ENCODE measurements around the gene SLC27A1.
A peak's percentile ranks its signal among the peaks of the same experiment; 100 is the strongest.

The SLC27A1 gene

DNA sequence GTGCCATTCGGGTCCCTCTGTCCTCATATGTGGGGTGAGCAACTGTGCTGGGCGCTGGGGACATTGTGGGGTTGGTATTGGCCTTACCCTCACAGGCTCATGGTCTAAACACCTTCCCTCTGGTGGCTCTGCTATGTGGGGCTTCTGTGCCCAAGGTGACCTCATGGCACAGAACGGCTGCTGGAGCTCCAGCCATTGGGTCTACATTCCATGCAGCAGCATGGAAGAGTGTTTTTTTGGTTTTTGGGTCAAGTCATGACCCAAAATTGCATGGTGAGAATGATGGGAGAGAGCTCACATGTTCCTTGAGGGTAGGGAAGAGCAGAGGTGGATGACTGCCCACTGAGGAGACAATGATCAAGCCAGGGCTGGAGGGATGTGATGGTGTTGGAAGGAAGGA lies 58.3 kb downstream of the SLC27A1 start:
- no peak overlapping the region for H3K27ac ChIP-seq (ENCODE audit: low read length)
- H3K4me3 ChIP-seq (ENCODE audit: low read length in 2 of 2), result no peak overlapping the region
- no peak overlapping the region for H3K9ac ChIP-seq (ENCODE audit: low read length in 2 of 2)
- peaks cover 18 to 19% of the 10 kb centered on the region in 2 donors for H3K27me3 ChIP-seq (ENCODE audit: control insufficient read depth in 1 of 2, insufficient read depth in 2 of 2, low read length in 2 of 2)
- H3K4me1 ChIP-seq (ENCODE audit: control insufficient read depth, insufficient read depth, low read length), result peaks cover under 1% of the 10 kb centered on the region
- peaks cover 0 to 11% of the 10 kb centered on the region in 2 donors for H3K9me3 ChIP-seq (ENCODE audit: control insufficient read depth in 2 of 2, low read length in 2 of 2)
- no peaks in the 10 kb centered on the region for H3K36me3 ChIP-seq (ENCODE audit: control insufficient read depth in 2 of 2, insufficient read depth in 2 of 2, low read length in 2 of 2)

DNA sequence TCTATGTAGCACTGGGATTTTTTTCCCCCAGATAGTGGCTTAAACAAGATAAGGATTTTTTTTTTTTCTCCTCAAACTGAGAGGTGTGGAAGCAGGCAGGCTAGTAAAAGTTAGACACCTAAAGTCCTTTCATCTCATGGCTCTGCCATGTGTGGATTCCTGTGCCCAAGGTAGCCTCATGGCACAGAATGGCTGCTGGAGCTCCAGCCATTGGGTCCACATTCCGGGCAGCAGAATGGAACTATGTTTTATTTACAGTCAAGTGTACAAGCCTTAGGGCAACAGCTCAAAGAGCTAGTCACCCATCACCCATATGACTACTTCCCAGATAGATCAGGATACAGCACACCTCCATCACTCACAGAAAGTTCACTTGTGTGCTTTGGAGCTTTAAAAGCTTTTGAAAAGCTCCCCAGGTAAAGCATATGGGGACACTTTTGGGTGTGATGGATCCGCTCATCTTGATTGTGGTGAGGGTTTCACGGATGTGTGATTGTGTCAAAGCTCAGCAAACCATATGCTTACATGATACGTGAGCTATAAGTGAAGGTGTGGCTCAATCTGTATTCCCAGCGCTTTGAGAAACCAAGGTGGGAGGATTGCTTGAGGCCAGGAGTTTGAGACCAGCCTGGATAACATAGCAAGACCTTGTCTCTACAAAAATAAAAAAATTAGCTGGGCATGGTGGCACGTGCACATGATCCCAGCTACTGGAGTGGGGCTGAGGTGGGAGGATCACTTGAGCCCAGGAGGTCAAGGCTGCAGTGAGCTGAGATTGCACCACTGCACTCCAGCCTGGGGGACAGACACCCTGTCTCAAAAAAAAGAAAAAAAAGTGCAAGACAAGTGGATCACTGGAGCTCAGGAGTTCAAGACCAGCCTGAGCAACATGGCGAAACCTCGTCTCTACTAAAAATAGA lies 59.2 kb downstream of the SLC27A1 start:
- Histone ChIP-seq H3K4me1 (ENCODE audit: control insufficient read depth, insufficient read depth, low read length) (no peaks in the 10 kb centered on the region), H3K27ac (ENCODE audit: low read length) (no peak overlapping the region), H3K36me3 (ENCODE audit: control insufficient read depth in 2 of 2, insufficient read depth in 2 of 2, low read length in 2 of 2) (no peaks in the 10 kb centered on the region), H3K9me3 (ENCODE audit: control insufficient read depth in 2 of 2, low read length in 2 of 2) (peaks cover 0 to 10% of the 10 kb centered on the region in 2 donors), H3K9ac (ENCODE audit: low read length in 2 of 2) (no peak overlapping the region), H3K4me3 (ENCODE audit: low read length in 2 of 2) (no peak overlapping the region), H3K27me3 (ENCODE audit: control insufficient read depth in 1 of 2, insufficient read depth in 2 of 2, low read length in 2 of 2) (peaks cover 18 to 19% of the 10 kb centered on the region in 2 donors)

DNA sequence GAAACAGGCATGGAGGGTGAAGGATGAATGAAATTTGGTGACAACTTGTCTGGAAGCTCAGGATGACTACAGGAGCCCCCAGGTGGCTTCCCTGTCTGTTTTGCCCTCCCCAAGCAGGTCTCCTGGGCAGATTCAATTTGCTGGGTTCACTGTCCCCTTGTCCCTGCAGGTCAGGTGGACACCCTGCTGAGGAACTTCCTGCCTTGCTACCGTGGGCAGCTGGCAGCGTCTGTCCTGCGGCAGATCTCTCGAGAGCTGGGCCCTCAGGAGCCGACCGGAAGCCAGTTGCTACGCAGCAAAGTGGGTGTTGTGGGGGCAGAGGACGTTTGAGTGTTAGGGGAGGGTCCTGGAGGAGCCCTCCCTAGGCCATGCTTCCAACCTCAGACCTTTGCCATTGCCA lies 60.3 kb downstream of the SLC27A1 start:
- no peak overlapping the region for H3K4me3 ChIP-seq (ENCODE audit: low read length in 2 of 2)
- no peaks in the 10 kb centered on the region for H3K4me1 ChIP-seq (ENCODE audit: control insufficient read depth, insufficient read depth, low read length)
- peaks cover 11 to 17% of the 10 kb centered on the region in 2 donors for H3K27me3 ChIP-seq (ENCODE audit: control insufficient read depth in 1 of 2, insufficient read depth in 2 of 2, low read length in 2 of 2)
- H3K9ac ChIP-seq (ENCODE audit: low read length in 2 of 2), result no peak overlapping the region
- H3K36me3 ChIP-seq (ENCODE audit: control insufficient read depth in 2 of 2, insufficient read depth in 2 of 2, low read length in 2 of 2), result no peaks in the 10 kb centered on the region
- no peak overlapping the region for H3K27ac ChIP-seq (ENCODE audit: low read length)
- peaks cover 0 to 8% of the 10 kb centered on the region in 2 donors for H3K9me3 ChIP-seq (ENCODE audit: control insufficient read depth in 2 of 2, low read length in 2 of 2)

DNA sequence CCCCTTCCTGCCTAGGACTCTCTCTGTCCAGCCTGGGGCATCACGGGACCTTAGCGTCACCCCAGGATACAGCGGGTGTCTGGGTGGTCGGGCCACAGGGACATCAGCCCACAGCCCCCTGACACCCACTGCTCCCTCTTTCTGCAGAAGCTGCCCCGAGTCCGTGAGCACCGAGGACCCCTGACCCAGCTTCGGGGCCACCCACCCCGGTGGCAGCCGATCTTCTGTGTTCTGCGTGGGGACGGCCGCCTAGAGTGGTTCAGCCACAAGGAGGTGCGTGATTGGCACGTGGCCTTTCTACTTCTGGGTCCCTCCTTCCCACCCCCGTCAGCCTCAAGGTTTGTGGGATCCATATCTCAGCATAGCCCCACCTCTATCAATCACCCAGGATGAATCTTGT lies 61.8 kb downstream of the SLC27A1 start:
- Histone ChIP-seq H3K27me3 (ENCODE audit: control insufficient read depth in 1 of 2, insufficient read depth in 2 of 2, low read length in 2 of 2) (peaks cover 11 to 12% of the 10 kb centered on the region in 2 donors), H3K9ac (ENCODE audit: low read length in 2 of 2) (no peak overlapping the region), H3K4me3 (ENCODE audit: low read length in 2 of 2) (no peak overlapping the region), H3K27ac (ENCODE audit: low read length) (no peak overlapping the region), H3K36me3 (ENCODE audit: control insufficient read depth in 2 of 2, insufficient read depth in 2 of 2, low read length in 2 of 2) (no peaks in the 10 kb centered on the region), H3K9me3 (ENCODE audit: control insufficient read depth in 2 of 2, low read length in 2 of 2) (peaks cover 0 to 8% of the 10 kb centered on the region in 2 donors), H3K4me1 (ENCODE audit: control insufficient read depth, insufficient read depth, low read length) (no peaks in the 10 kb centered on the region)

DNA sequence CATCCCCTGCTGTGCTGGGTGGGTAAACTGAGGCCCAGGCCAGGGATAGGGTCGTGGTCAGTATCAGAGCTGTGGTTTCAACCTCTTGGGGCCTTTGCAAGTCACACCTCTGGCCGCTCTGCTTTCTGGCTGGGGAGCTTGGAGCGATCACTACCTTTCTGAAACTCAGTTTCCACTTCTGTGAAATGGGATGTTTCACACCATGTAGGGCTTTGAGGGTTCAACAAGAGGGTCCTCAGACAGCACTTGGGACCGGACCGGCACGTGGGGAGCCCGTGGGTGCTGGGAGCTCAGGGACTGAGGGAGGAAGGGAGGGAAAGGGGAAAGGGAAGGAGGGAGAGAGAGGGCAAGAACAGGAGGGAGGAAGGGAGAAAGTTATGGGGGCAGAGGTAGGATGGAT lies 62.2 kb downstream of the SLC27A1 start:
- Histone ChIP-seq H3K4me3 (ENCODE audit: low read length in 2 of 2) (no peak overlapping the region), H3K9me3 (ENCODE audit: control insufficient read depth in 2 of 2, low read length in 2 of 2) (peaks cover 0 to 8% of the 10 kb centered on the region in 2 donors), H3K9ac (ENCODE audit: low read length in 2 of 2) (no peak overlapping the region), H3K4me1 (ENCODE audit: control insufficient read depth, insufficient read depth, low read length) (no peaks in the 10 kb centered on the region), H3K27me3 (ENCODE audit: control insufficient read depth in 1 of 2, insufficient read depth in 2 of 2, low read length in 2 of 2) (peaks cover 11 to 12% of the 10 kb centered on the region in 2 donors), H3K36me3 (ENCODE audit: control insufficient read depth in 2 of 2, insufficient read depth in 2 of 2, low read length in 2 of 2) (no peaks in the 10 kb centered on the region), H3K27ac (ENCODE audit: low read length) (no peak overlapping the region)

DNA sequence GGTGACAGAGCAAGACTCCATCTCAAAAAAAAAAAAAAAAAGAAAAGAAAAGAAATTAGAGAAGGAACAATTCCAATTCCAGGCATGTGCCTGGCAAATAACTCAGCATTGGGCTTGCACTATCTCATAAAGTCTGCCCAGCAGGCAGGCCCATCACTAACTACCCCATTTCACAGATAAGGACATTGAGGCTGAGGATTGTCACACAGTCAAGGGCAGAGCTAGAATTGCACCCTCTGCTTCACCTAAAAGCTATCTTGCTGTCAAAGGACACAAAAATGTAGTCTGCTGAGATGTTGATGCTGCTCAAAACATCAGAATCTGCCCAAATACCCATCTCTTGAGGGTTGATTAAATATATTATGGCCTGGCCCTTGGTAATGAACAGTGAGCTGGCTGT lies 64.4 kb downstream of the SLC27A1 start:
- Histone ChIP-seq H3K9ac (ENCODE audit: low read length in 2 of 2) (no peak overlapping the region), H3K36me3 (ENCODE audit: control insufficient read depth in 2 of 2, insufficient read depth in 2 of 2, low read length in 2 of 2) (no peaks in the 10 kb centered on the region), H3K27me3 (ENCODE audit: control insufficient read depth in 1 of 2, insufficient read depth in 2 of 2, low read length in 2 of 2) (peaks cover 0 to 4% of the 10 kb centered on the region in 2 donors), H3K27ac (ENCODE audit: low read length) (no peak overlapping the region), H3K9me3 (ENCODE audit: control insufficient read depth in 2 of 2, low read length in 2 of 2) (no peaks in the 10 kb centered on the region), H3K4me3 (ENCODE audit: low read length in 2 of 2) (no peak overlapping the region), H3K4me1 (ENCODE audit: control insufficient read depth, insufficient read depth, low read length) (peaks cover 12% of the 10 kb centered on the region)

DNA sequence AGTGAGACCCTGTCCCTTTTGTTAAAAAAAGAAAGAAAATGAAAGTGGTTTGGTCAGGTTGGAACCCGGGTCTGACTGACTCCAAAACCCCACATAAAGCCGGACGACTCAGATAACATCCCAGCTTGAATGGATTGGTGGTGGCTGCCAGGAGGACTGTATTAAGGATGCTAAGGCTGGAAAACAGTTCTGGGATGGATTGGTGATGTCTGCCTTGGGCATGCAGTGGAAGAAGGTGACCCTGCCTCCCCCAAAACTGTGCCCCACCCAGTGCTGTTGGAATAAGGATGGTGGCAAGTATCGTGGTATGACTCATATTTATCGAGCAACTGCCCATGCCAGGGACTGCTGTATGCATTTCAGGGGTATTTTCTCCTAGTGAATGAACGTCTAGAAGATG lies 66.6 kb downstream of the SLC27A1 start:
- Histone ChIP-seq H3K27me3 (ENCODE audit: control insufficient read depth in 1 of 2, insufficient read depth in 2 of 2, low read length in 2 of 2) (no peaks in the 10 kb centered on the region), H3K4me1 (ENCODE audit: control insufficient read depth, insufficient read depth, low read length) (peaks cover 12% of the 10 kb centered on the region), H3K9ac (ENCODE audit: low read length in 2 of 2) (no peak overlapping the region), H3K27ac (ENCODE audit: low read length) (no peak overlapping the region), H3K4me3 (ENCODE audit: low read length in 2 of 2) (no peak overlapping the region), H3K36me3 (ENCODE audit: control insufficient read depth in 2 of 2, insufficient read depth in 2 of 2, low read length in 2 of 2) (no peaks in the 10 kb centered on the region), H3K9me3 (ENCODE audit: control insufficient read depth in 2 of 2, low read length in 2 of 2) (peaks cover 0 to 3% of the 10 kb centered on the region in 2 donors)

DNA sequence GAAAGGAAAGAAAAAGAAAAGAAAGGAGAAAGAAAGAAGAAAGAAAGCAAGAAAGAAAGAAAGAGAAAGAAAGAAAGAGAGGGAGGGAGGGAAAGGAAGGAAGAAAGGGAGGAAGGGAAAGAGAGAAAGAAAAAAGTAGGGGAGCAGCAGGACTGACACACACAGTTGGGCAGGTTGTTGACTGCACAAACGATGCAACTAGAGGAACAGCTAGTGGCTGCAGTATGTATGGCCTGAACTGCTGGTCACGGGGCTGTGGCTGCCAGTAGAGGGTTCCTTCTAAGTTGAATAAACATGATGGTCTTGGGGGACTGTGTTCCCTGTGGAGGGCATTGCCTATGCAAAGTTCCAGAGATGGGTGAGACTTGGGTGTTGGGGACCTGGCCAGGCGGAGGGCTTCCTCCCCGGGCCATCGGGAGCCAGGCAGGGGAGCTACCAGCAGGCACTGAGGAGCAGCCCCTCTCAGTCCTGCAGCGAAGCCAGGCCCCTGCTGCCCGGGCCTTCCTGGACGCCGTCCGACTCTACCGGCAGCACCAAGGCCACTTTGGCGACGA lies 68.4 kb downstream of the SLC27A1 start:
- H3K4me1 ChIP-seq (ENCODE audit: control insufficient read depth, insufficient read depth, low read length), result peaks cover 12% of the 10 kb centered on the region
- no peaks in the 10 kb centered on the region for H3K36me3 ChIP-seq (ENCODE audit: control insufficient read depth in 2 of 2, insufficient read depth in 2 of 2, low read length in 2 of 2)
- peaks cover 0 to 3% of the 10 kb centered on the region in 2 donors for H3K9me3 ChIP-seq (ENCODE audit: control insufficient read depth in 2 of 2, low read length in 2 of 2)
- H3K27me3 ChIP-seq (ENCODE audit: control insufficient read depth in 1 of 2, insufficient read depth in 2 of 2, low read length in 2 of 2), result no peaks in the 10 kb centered on the region
- peak overlapping the region; percentile 46 to 75 for H3K4me3 ChIP-seq (ENCODE audit: low read length in 2 of 2)
- peak overlapping the region; percentile 21 to 51 for H3K9ac ChIP-seq (ENCODE audit: low read length in 2 of 2)
- H3K27ac ChIP-seq (ENCODE audit: low read length), result peak overlapping the region; percentile 6

DNA sequence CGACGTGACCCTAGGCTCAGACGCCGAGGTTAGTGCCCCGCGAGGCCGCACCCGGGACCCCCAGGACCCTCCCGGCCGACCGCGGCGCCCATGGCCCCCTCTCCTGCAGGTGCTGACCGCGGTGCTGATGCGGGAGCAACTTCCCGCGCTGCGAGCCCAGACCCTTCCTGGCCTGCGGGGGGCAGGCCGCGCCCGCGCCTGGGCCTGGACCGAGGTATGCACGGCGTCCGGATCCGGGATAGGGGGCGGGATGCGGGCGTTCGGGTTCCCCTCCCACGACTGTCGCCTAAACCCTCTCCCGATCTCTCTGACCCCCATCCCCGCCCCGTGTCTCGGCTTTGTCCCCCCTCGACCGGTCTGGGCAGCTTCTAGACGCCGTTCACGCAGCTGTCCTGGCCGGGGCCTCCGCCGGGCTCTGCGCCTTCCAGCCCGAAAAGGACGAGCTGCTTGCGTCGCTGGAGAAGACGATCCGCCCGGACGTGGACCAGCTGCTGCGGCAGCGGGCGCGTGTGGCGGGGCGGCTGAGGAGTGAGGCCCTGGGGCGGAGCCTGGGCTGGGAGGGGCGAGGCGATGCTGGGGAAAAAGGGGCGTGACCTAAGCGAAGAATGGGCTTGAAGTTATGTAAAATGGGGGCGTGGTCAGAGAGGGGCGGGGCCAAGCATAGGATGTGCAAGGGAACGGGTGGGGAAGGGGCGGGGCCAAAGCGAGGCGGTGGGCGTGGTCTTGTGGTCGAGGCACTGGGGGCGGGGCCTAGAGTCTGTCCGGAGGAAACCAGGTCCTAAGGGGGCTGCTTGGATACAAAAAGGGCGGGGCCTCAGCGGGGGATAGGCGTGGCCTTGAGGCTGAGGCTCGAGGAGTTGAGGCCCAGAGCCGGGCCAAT lies 69.2 kb downstream of the SLC27A1 start:
- Histone ChIP-seq H3K9me3 (ENCODE audit: control insufficient read depth in 2 of 2, low read length in 2 of 2) (peaks cover 0 to 3% of the 10 kb centered on the region in 2 donors), H3K4me3 (ENCODE audit: low read length in 2 of 2) (peak overlapping the region; percentile 46 to 75), H3K9ac (ENCODE audit: low read length in 2 of 2) (peak overlapping the region; percentile 21 to 51), H3K27ac (ENCODE audit: low read length) (peak overlapping the region; percentile 6), H3K36me3 (ENCODE audit: control insufficient read depth in 2 of 2, insufficient read depth in 2 of 2, low read length in 2 of 2) (no peaks in the 10 kb centered on the region), H3K27me3 (ENCODE audit: control insufficient read depth in 1 of 2, insufficient read depth in 2 of 2, low read length in 2 of 2) (no peaks in the 10 kb centered on the region), H3K4me1 (ENCODE audit: control insufficient read depth, insufficient read depth, low read length) (peaks cover 12% of the 10 kb centered on the region)

DNA sequence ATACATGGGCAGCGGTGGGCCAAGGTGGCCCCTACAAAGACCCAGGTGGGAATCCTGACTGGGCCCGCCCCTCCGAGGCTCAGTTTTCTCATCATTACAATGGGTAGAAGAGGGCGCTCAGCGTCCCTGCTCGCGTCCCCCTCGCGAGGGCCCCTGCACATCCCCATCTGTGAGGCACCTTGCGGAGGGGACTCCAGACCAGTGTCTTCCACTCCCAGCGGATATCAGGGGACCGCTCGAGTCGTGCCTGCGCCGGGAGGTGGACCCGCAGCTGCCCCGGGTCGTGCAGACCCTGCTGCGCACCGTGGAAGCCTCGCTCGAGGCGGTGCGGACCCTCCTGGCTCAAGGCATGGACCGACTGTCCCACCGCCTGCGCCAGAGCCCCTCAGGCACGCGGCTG lies 69.8 kb downstream of the SLC27A1 start:
- no peak overlapping the region for H3K4me3 ChIP-seq (ENCODE audit: low read length in 2 of 2)
- H3K9me3 ChIP-seq (ENCODE audit: control insufficient read depth in 2 of 2, low read length in 2 of 2), result peaks cover 0 to 3% of the 10 kb centered on the region in 2 donors
- no peaks in the 10 kb centered on the region for H3K36me3 ChIP-seq (ENCODE audit: control insufficient read depth in 2 of 2, insufficient read depth in 2 of 2, low read length in 2 of 2)
- no peak overlapping the region for H3K9ac ChIP-seq (ENCODE audit: low read length in 2 of 2)
- no peaks in the 10 kb centered on the region for H3K27me3 ChIP-seq (ENCODE audit: control insufficient read depth in 1 of 2, insufficient read depth in 2 of 2, low read length in 2 of 2)
- H3K4me1 ChIP-seq (ENCODE audit: control insufficient read depth, insufficient read depth, low read length), result peaks cover 12% of the 10 kb centered on the region
- H3K27ac ChIP-seq (ENCODE audit: low read length), result no peak overlapping the region
